ENCODE measurements around the gene RIPPLY1. TPM values are rescaled to one million over a fixed set of nuclear protein-coding genes. Genes with fewer than 3 reads are reported as not detected.

Gene RIPPLY1
- total and polyA plus RNA-seq, 2 donors (not counting 1 experiment from before 2014, with no cell fraction given), result not detected

- Histone ChIP-seq H4K20me1 (ENCODE audit: control insufficient read depth, extremely low read depth, insufficient read depth, low read length) (no peaks in the 10 kb centered on the region), H3K27ac (ENCODE audit: insufficient read depth, low read length) (no peak overlapping the region), H2AFZ (ENCODE audit: low read length) (no peak overlapping the region), H3K9ac (ENCODE audit: insufficient read depth, low read length) (no peak overlapping the region), H3K9me3 (ENCODE audit: control insufficient read depth, insufficient read depth, low read depth, low read length) (no peaks in the 10 kb centered on the region), H3K79me2 (ENCODE audit: control insufficient read depth, insufficient read depth, low read length) (no peaks in the 10 kb centered on the region), H3K4me2 (ENCODE audit: extremely low read depth, insufficient read depth, low read length) (no peak overlapping the region), H3K36me3 (ENCODE audit: control insufficient read depth, insufficient read depth, low read length) (no peaks in the 10 kb centered on the region), H3K4me1 (ENCODE audit: control insufficient read depth, extremely low read depth, insufficient read depth, low read length) (peaks cover 6% of the 10 kb centered on the region), H3K27me3 (ENCODE audit: control insufficient read depth, insufficient read depth, low read length) (no peaks in the 10 kb centered on the region), H3K4me3 (replicated peaks in 1 of 4; ENCODE audit: control extremely low read depth in 1 of 4, insufficient read depth in 1 of 4, low read depth in 3 of 4, low read length in 4 of 4) (no peak overlapping the region)
- TF ChIP-seq EZH2 (IDR thresholded peaks at IDR 0.05; ENCODE audit: low read length, missing control alignments) (no peak), CTCF (conservative IDR thresholded peaks at IDR 0.05 in 1 of 2, IDR thresholded peaks at IDR 0.05 in 1 of 2; ENCODE audit: low read depth in 1 of 2, low read length in 2 of 2) (no peak)
- DNase-seq (ENCODE audit: low read depth in 2 of 2), result peak; percentile 49 to 70
Measured at GRCh38 chrX:106897259-106897658, 5.9 kb downstream of the RIPPLY1 start.

- Histone ChIP-seq H3K27me3 (ENCODE audit: control insufficient read depth, insufficient read depth, low read length) (no peaks in the 10 kb centered on the region), H3K9ac (ENCODE audit: insufficient read depth, low read length) (no peak overlapping the region), H3K4me3 (replicated peaks in 1 of 4; ENCODE audit: control extremely low read depth in 1 of 4, insufficient read depth in 1 of 4, low read depth in 3 of 4, low read length in 4 of 4) (no peak overlapping the region), H3K27ac (ENCODE audit: insufficient read depth, low read length) (peak overlapping the region; percentile 9), H4K20me1 (ENCODE audit: control insufficient read depth, extremely low read depth, insufficient read depth, low read length) (no peaks in the 10 kb centered on the region), H3K4me1 (ENCODE audit: control insufficient read depth, extremely low read depth, insufficient read depth, low read length) (peaks cover 6% of the 10 kb centered on the region), H2AFZ (ENCODE audit: low read length) (no peak overlapping the region), H3K36me3 (ENCODE audit: control insufficient read depth, insufficient read depth, low read length) (no peaks in the 10 kb centered on the region), H3K4me2 (ENCODE audit: extremely low read depth, insufficient read depth, low read length) (no peak overlapping the region), H3K9me3 (ENCODE audit: control insufficient read depth, insufficient read depth, low read depth, low read length) (no peaks in the 10 kb centered on the region), H3K79me2 (ENCODE audit: control insufficient read depth, insufficient read depth, low read length) (no peaks in the 10 kb centered on the region)
- TF ChIP-seq CTCF (conservative IDR thresholded peaks at IDR 0.05 in 1 of 2, IDR thresholded peaks at IDR 0.05 in 1 of 2; ENCODE audit: low read depth in 1 of 2, low read length in 2 of 2) (no peak), EZH2 (IDR thresholded peaks at IDR 0.05; ENCODE audit: low read length, missing control alignments) (no peak)
- peak; percentile 64 to 76 for DNase-seq (ENCODE audit: low read depth in 2 of 2)
Measured at GRCh38 chrX:106894978-106895452, 8.1 kb downstream of the RIPPLY1 start.

GRCh38 chrX:106894392-106894909 is 8.7 kb downstream of the RIPPLY1 start:
- peak; percentile 70 to 77 for DNase-seq (ENCODE audit: low read depth in 2 of 2)
- Histone ChIP-seq H2AFZ (ENCODE audit: low read length) (no peak overlapping the region), H3K9ac (ENCODE audit: insufficient read depth, low read length) (no peak overlapping the region), H4K20me1 (ENCODE audit: control insufficient read depth, extremely low read depth, insufficient read depth, low read length) (no peaks in the 10 kb centered on the region), H3K4me1 (ENCODE audit: control insufficient read depth, extremely low read depth, insufficient read depth, low read length) (peaks cover 6% of the 10 kb centered on the region), H3K36me3 (ENCODE audit: control insufficient read depth, insufficient read depth, low read length) (no peaks in the 10 kb centered on the region), H3K4me2 (ENCODE audit: extremely low read depth, insufficient read depth, low read length) (no peak overlapping the region), H3K4me3 (replicated peaks in 1 of 4; ENCODE audit: control extremely low read depth in 1 of 4, insufficient read depth in 1 of 4, low read depth in 3 of 4, low read length in 4 of 4) (no peak overlapping the region), H3K9me3 (ENCODE audit: control insufficient read depth, insufficient read depth, low read depth, low read length) (no peaks in the 10 kb centered on the region), H3K79me2 (ENCODE audit: control insufficient read depth, insufficient read depth, low read length) (no peaks in the 10 kb centered on the region), H3K27me3 (ENCODE audit: control insufficient read depth, insufficient read depth, low read length) (no peaks in the 10 kb centered on the region), H3K27ac (ENCODE audit: insufficient read depth, low read length) (peak overlapping the region; percentile 9)
- TF ChIP-seq EZH2 (IDR thresholded peaks at IDR 0.05; ENCODE audit: low read length, missing control alignments) (no peak), CTCF (conservative IDR thresholded peaks at IDR 0.05 in 1 of 2, IDR thresholded peaks at IDR 0.05 in 1 of 2; ENCODE audit: low read depth in 1 of 2, low read length in 2 of 2) (peak; percentile 75 to 77)

All from fibroblast of lung (primary cell).